ENCODE measurements around the gene ASIC3.

DNA sequence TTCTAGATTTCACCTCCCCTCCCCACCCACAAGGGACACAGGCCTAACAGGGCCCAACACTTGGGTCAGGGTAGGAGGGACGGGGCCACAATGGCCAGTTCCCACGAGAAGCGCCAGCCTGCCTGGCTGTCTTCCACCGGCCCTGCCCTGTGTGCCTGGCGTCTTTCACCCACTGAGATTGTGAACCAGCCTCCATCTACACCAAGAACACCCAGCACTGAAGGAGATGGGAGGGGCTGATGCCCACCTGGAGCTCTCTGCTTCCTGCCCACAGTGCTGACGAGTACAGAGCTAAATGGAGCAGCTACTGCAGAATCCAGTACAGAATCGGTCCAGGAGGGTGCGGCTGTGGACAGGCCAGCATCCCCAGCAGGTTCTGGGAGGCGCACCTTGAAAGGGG, 2.4 kb upstream of the ASIC3 start:
- TF ChIP-seq, protein P1, sequence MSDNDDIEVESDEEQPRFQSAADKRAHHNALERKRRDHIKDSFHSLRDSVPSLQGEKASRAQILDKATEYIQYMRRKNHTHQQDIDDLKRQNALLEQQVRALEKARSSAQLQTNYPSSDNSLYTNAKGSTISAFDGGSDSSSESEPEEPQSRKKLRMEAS (IDR thresholded peaks at IDR 0.05), result no peak
- TF ChIP-seq, protein P2, sequence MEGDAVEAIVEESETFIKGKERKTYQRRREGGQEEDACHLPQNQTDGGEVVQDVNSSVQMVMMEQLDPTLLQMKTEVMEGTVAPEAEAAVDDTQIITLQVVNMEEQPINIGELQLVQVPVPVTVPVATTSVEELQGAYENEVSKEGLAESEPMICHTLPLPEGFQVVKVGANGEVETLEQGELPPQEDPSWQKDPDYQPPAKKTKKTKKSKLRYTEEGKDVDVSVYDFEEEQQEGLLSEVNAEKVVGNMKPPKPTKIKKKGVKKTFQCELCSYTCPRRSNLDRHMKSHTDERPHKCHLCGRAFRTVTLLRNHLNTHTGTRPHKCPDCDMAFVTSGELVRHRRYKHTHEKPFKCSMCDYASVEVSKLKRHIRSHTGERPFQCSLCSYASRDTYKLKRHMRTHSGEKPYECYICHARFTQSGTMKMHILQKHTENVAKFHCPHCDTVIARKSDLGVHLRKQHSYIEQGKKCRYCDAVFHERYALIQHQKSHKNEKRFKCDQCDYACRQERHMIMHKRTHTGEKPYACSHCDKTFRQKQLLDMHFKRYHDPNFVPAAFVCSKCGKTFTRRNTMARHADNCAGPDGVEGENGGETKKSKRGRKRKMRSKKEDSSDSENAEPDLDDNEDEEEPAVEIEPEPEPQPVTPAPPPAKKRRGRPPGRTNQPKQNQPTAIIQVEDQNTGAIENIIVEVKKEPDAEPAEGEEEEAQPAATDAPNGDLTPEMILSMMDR (IDR thresholded peaks at IDR 0.05; ENCODE audit: control extremely low read depth in 1 of 3, insufficient read depth in 1 of 3, low read depth in 1 of 3, low read length in 3 of 3), result no peak
- TF ChIP-seq EP300 (IDR thresholded peaks at IDR 0.05; ENCODE audit: borderline replicate concordance in 1 of 2, low read depth in 2 of 2, low read length in 2 of 2), result no peak
- TF ChIP-seq, protein P3, sequence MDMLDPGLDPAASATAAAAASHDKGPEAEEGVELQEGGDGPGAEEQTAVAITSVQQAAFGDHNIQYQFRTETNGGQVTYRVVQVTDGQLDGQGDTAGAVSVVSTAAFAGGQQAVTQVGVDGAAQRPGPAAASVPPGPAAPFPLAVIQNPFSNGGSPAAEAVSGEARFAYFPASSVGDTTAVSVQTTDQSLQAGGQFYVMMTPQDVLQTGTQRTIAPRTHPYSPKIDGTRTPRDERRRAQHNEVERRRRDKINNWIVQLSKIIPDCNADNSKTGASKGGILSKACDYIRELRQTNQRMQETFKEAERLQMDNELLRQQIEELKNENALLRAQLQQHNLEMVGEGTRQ (IDR thresholded peaks at IDR 0.05; ENCODE audit: low read length), result no peak
- no peak for TF ChIP-seq POLR2AphosphoS5 (IDR thresholded peaks at IDR 0.05; ENCODE audit: low read depth, low read length)
- TF ChIP-seq, protein P4, sequence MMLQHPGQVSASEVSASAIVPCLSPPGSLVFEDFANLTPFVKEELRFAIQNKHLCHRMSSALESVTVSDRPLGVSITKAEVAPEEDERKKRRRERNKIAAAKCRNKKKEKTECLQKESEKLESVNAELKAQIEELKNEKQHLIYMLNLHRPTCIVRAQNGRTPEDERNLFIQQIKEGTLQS (IDR thresholded peaks at IDR 0.05; ENCODE audit: insufficient read depth, low read depth, low read length), result no peak
- TF ChIP-seq POLR2A (IDR thresholded peaks at IDR 0.05; ENCODE audit: control extremely low read depth in 1 of 2, low read depth in 2 of 2, low read length in 2 of 2), result no peak
- TF ChIP-seq TAF1 (IDR thresholded peaks at IDR 0.05; ENCODE audit: low read depth, low read length), result no peak
- TF ChIP-seq CEBPB (IDR thresholded peaks at IDR 0.05; ENCODE audit: low read depth, low read length), result no peak
- TF ChIP-seq, protein P5, sequence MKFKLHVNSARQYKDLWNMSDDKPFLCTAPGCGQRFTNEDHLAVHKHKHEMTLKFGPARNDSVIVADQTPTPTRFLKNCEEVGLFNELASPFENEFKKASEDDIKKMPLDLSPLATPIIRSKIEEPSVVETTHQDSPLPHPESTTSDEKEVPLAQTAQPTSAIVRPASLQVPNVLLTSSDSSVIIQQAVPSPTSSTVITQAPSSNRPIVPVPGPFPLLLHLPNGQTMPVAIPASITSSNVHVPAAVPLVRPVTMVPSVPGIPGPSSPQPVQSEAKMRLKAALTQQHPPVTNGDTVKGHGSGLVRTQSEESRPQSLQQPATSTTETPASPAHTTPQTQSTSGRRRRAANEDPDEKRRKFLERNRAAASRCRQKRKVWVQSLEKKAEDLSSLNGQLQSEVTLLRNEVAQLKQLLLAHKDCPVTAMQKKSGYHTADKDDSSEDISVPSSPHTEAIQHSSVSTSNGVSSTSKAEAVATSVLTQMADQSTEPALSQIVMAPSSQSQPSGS (IDR thresholded peaks at IDR 0.05; ENCODE audit: low read length), result no peak
- TF ChIP-seq TCF12 (IDR thresholded peaks at IDR 0.05; ENCODE audit: low read depth, low read length), result no peak
- TF ChIP-seq FOSL1 (IDR thresholded peaks at IDR 0.05; ENCODE audit: insufficient read depth, low read depth, low read length), result no peak
- no peak for TF ChIP-seq EZH2 (IDR thresholded peaks at IDR 0.05; ENCODE audit: low read depth, low read length, severe bottlenecking)
